GM12878 (cell line): ENCODE data around the gene STARD13. TPM values are rescaled to one million over a fixed set of nuclear protein-coding genes. Genes with fewer than 3 reads are reported as not detected.

Source experiments
- ATAC-seq: fragments of 200-7000 bp; cut with Tn5 transposase; 3 replicates; pipeline ENCODE4 v1.9.1; 2020; ENCODE audit warnings: mild to moderate bottlenecking, moderate library complexity
- BruUV-seq: library from RNA; stranded (reverse); fragments of 400-500 nt; replicated peaks from 2 replicates; lab custom pipeline; 2021; lab: Mats Ljungman, UMichigan
- CTCF ChIA-PET: fragments of 300-600 bp; sonication (Branson Sonifier 250); formaldehyde crosslinking; extraction: SDS; loops from one replicate; lab custom pipeline; 2021; ENCODE audit warnings: inconsistent platforms; lab: Yijun Ruan, JAX
- POLR2A ChIA-PET: fragments of 350-600 bp; formaldehyde crosslinking; extraction: SDS; loops from one replicate; lab custom pipeline; 2021; ENCODE audit warnings: inconsistent platforms; lab: Charles Lee
- RAD21 ChIA-PET: fragments of 300-600 bp; sonication (Branson Sonifier 250); formaldehyde crosslinking; loops from one replicate; lab custom pipeline; 2023; ENCODE audit warnings: antibody characterized with exemption; ENCODE audit not compliant: unreplicated experiment; lab: Charles Lee
- SMC1A ChIA-PET: fragments of 300-600 bp; sonication (Branson Sonifier 250); formaldehyde crosslinking; loops from one replicate; lab custom pipeline; 2023; ENCODE audit not compliant: unreplicated experiment, uncharacterized antibody; lab: Charles Lee
- DNase-seq: peaks from one replicate; pipeline ENCODE4 v3.0.0-alpha.2; 2011; ENCODE audit warnings: low read depth, low spot score
- FAIRE-seq: peaks from 3 replicates; lab custom pipeline; 2011; peaks lifted over from hg19 to GRCh38; lab: Jason Lieb, UNC
- H2AFZ ChIP-seq: 2 replicates; pipeline ENCODE4 v1.6.0; 2011; ENCODE audit warnings: low read depth, low read length, control low read depth; ENCODE audit not compliant: control insufficient read depth
- H3K27ac ChIP-seq: 2 replicates; pipeline ENCODE4 v1.5.1; 2011; ENCODE audit warnings: control low read depth; ENCODE audit not compliant: control insufficient read depth, insufficient read depth
- H3K27me3 ChIP-seq, 2 experiments: replicated peaks in 1 of 2; 2 replicates each; pipeline versions ENCODE4 v1.6.0 to v1.6.1; 2011; ENCODE audit warnings: low read length in 1 of 2; ENCODE audit not compliant: control insufficient read depth in 2 of 2, insufficient read depth in 2 of 2
- H3K36me3 ChIP-seq, 2 experiments: 2 replicates each; pipeline ENCODE4 v1.5.1; 2011; ENCODE audit warnings: low read length in 1 of 2; ENCODE audit not compliant: control insufficient read depth in 2 of 2, insufficient read depth in 2 of 2
- H3K4me1 ChIP-seq: 2 replicates; pipeline ENCODE4 v1.6.1; 2011; ENCODE audit warnings: mild to moderate bottlenecking, low read length, moderate library complexity, mixed read lengths; ENCODE audit not compliant: control insufficient read depth, insufficient read depth
- H3K4me2 ChIP-seq: 2 replicates; pipeline ENCODE4 v1.6.0; 2011; ENCODE audit warnings: control low read depth; ENCODE audit not compliant: control insufficient read depth, insufficient read depth
- H3K4me3 ChIP-seq: fragments of 200-600 bp; sonication (generic); 2 replicates; pipeline ENCODE4 v1.5.1; 2016
- H3K79me2 ChIP-seq: 2 replicates; pipeline ENCODE4 v1.6.0; 2011; ENCODE audit warnings: low read length; ENCODE audit not compliant: control insufficient read depth, insufficient read depth
- H3K9ac ChIP-seq: 2 replicates; pipeline ENCODE4 v1.8.0; 2011; ENCODE audit warnings: low read length, control low read depth, mixed read lengths; ENCODE audit not compliant: control insufficient read depth, insufficient read depth
- H3K9me3 ChIP-seq: replicated peaks from 3 replicates; pipeline ENCODE4 v1.5.1; 2011; ENCODE audit warnings: mild to moderate bottlenecking, low read length; ENCODE audit not compliant: control insufficient read depth, insufficient read depth
- H4K20me1 ChIP-seq: 2 replicates; pipeline ENCODE4 v1.6.0; 2011; ENCODE audit not compliant: control insufficient read depth, insufficient read depth
- CEBPB ChIP-seq, 2 experiments: fragments of 150-350 bp in 1 of 2; IDR thresholded peaks; 2 replicates each; pipeline ENCODE4 v1.6.1; 2012 to 2014; ENCODE audit warnings: low read depth in 2 of 2, low read length in 2 of 2, borderline replicate concordance in 1 of 2, inconsistent platforms in 1 of 2
- EZH2 ChIP-seq: IDR thresholded peaks from 2 replicates; pipeline ENCODE4 v1.6.1; 2012; ENCODE audit warnings: low read depth, mild to moderate bottlenecking, control low read depth, inconsistent platforms, low read length, borderline replicate concordance; ENCODE audit not compliant: control insufficient read depth
- GATAD2B ChIP-seq: fragments of 450-650 bp; conservative IDR thresholded peaks from 2 replicates; pipeline ENCODE4 v1.6.1; 2017; ENCODE audit warnings: low read depth, mild to moderate bottlenecking, moderate library complexity
- NBN ChIP-seq: fragments of 450-650 bp; IDR thresholded peaks from 2 replicates; pipeline ENCODE4 v1.6.1; 2016
- POLR2AphosphoS2 ChIP-seq: IDR thresholded peaks from 2 replicates; pipeline ENCODE4 v1.6.1; 2011; ENCODE audit warnings: low read depth, mild to moderate bottlenecking, low read length, improper control_type of control experiment, moderate library complexity
- PRDM15 ChIP-seq: fragments of 450-650 bp; formaldehyde crosslinking; IDR thresholded peaks from 2 replicates; pipeline ENCODE4 v1.4.0; 2020; ENCODE audit warnings: mild to moderate bottlenecking, moderate library complexity
- RB1 ChIP-seq: fragments of 450-650 bp; formaldehyde crosslinking; IDR thresholded peaks from 2 replicates; pipeline ENCODE4 v1.6.1; 2017; ENCODE audit warnings: mild to moderate bottlenecking, borderline replicate concordance
- SIN3A ChIP-seq: IDR thresholded peaks from 2 replicates; pipeline ENCODE4 v1.6.1; 2012; ENCODE audit warnings: low read depth, low read length, improper control_type of control experiment
- SIX5 ChIP-seq: IDR thresholded peaks from 2 replicates; pipeline ENCODE4 v1.6.1; 2011; ENCODE audit warnings: mild to moderate bottlenecking, low read depth, low read length, moderate library complexity; ENCODE audit not compliant: severe bottlenecking
- SMC3 ChIP-seq: IDR thresholded peaks from 2 replicates; pipeline ENCODE4 v1.6.1; 2011; ENCODE audit warnings: low read length, improper control_type of control experiment, borderline replicate concordance
- ZNF274 ChIP-seq: IDR thresholded peaks from one replicate; pipeline ENCODE4 v1.8.0; 2011; ENCODE audit not compliant: insufficient read length, insufficient read depth
- WGBS: methylation state at CpG from one replicate; pipeline ENCODE4 v1.1.6; 2016; ENCODE audit warnings: low lambda C conversion rate; ENCODE audit not compliant: insufficient replicate concordance, insufficient coverage; ENCODE audit errors: missing lambda C conversion rate; 5-methylcytosine and 5-hydroxymethylcytosine counted together
- in situ Hi-C: fragments of 300-500 bp; cut with MboI; formaldehyde crosslinking; loops from 9 replicates; pipeline ENCODE4 v1.14.3; 2018; ENCODE audit warnings: mixed read lengths
- intact Hi-C: fragments of 100-400 bp; cut with micrococcal nuclease; formaldehyde crosslinking; loops from one replicate; pipeline ENCODE4 v1.14.2; 2022; ENCODE audit not compliant: unreplicated experiment
- polyA plus RNA-seq, 11 experiments: library from polyadenylated mRNA; depleted of rRNA in 4 of 11; unstranded in 6 of 11; stranded (reverse) in 5 of 11; fragments of >200 nt; fragmentation: Nextera tagmentation in 4 of 11; fragmentation: Illumina TruSeq in 1 of 11; extraction: Ambion mirVana in 4 of 11; extraction: Trizol in 1 of 11; gene quantifications; 1 replicate in 1 of 11; 2 replicates in 10 of 11; pipeline versions ENCODE4 v1.2.1 to v1.2.3, GENCODE V29; 2011 to 2016; ENCODE audit warnings: inconsistent platforms in 2 of 11, missing spikeins in 2 of 11, low read depth in 1 of 11
- total RNA-seq, 4 experiments: library from RNA; depleted of rRNA in 3 of 4; stranded (reverse); fragments of >200 nt in 3 of 4; fragmentation: Illumina TruSeq in 1 of 4; extraction: Trizol in 1 of 4; gene quantifications; 2 replicates each; pipeline versions ENCODE4 v1.2.1 to v1.2.3, GENCODE V29; 2013 to 2021
- TF ChIP-seq, protein P1 (sequence below): IDR thresholded peaks from 2 replicates; pipeline ENCODE4 v1.6.1; 2012; ENCODE audit warnings: low read length, inconsistent platforms

Gene STARD13
- total and polyA plus RNA-seq, 10 of the 15 experiments (the other 5 are each of a cell fraction or from before 2014, with no cell fraction given), result 4.0 to 41.6 (median 10.1) TPM

DNA sequence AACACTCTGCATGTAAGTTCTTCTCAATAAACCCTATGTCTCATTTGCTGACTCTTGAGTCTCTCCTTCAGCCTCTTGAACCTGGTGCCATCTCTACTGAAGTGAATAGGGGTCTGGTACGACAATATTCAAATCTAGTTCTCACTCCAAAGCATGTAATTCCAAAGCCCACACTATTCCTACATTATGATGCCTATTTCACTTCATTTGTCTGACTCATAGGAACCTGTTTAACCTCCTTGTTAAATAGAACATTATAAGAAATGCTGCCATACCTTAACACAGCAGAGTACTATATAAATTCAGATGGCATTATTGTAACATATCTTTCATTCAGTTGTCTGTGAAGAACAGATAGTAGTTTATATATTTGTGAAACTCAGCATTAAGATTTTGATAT is 67.1 kb downstream of the STARD13 start (continued):
- TF ChIP-seq SMC3 (no peak), GATAD2B (no peak), CEBPB (IDR thresholded peaks at IDR 0.05; ENCODE audit: borderline replicate concordance in 1 of 2, low read depth in 2 of 2, low read length in 2 of 2) (no peak), NBN (no peak), EZH2 (no peak), RB1 (no peak), SIN3A (no peak)

- RAD21 ChIA-PET, result interaction anchor here (0.9 to 1.2 kb wide), 3 partner anchors 10 to 71 kb away, joined by 3 to 4 read pairs (median 3); no protein-coding TSS in a partner anchor
- no peaks in the 10 kb centered on the region for H3K4me1 ChIP-seq
- no peak overlapping the region for H3K4me2 ChIP-seq
- ATAC-seq (no peak), DNase-seq (no peak), FAIRE-seq (no peak)
- in situ Hi-C loops (no loop called here), intact Hi-C loops (no loop called here)
- H3K36me3 ChIP-seq, result no peaks in the 10 kb centered on the region
- H4K20me1 ChIP-seq, result no peaks in the 10 kb centered on the region
- no TSS peak for BruUV-seq
- no peak overlapping the region for H2AFZ ChIP-seq
- no peak overlapping the region for H3K9ac ChIP-seq
- 96% methylated on average over 4 of the region's 4 CpGs for WGBS
- H3K9me3 ChIP-seq, result no peaks in the 10 kb centered on the region
- H3K4me3 ChIP-seq, result no peak overlapping the region
- no peak overlapping the region for H3K27ac ChIP-seq
- POLR2A ChIA-PET, result interaction anchor here (1.8 kb wide), 1 partner anchor 10 kb away, joined by 6 read pairs; no protein-coding TSS in a partner anchor
- no peaks in the 10 kb centered on the region for H3K27me3 ChIP-seq
- SMC1A ChIA-PET, result interaction anchor here (0.8 to 1.6 kb wide), 5 partner anchors 7 to 72 kb away, joined by 3 to 6 read pairs (median 4); no protein-coding TSS in a partner anchor
- CTCF ChIA-PET, result interaction anchor here (0.7 to 2.2 kb wide), 6 partner anchors 10 to 506 kb away, joined by 3 to 10 read pairs (median 4); no protein-coding TSS in a partner anchor
- H3K79me2 ChIP-seq, result no peaks in the 10 kb centered on the region
- TF ChIP-seq PRDM15 (CRISPR knock-in tag) (no peak), ZNF274 (no peak), SIX5 (no peak), POLR2AphosphoS2 (no peak)
- TF ChIP-seq, protein P1, sequence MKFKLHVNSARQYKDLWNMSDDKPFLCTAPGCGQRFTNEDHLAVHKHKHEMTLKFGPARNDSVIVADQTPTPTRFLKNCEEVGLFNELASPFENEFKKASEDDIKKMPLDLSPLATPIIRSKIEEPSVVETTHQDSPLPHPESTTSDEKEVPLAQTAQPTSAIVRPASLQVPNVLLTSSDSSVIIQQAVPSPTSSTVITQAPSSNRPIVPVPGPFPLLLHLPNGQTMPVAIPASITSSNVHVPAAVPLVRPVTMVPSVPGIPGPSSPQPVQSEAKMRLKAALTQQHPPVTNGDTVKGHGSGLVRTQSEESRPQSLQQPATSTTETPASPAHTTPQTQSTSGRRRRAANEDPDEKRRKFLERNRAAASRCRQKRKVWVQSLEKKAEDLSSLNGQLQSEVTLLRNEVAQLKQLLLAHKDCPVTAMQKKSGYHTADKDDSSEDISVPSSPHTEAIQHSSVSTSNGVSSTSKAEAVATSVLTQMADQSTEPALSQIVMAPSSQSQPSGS, result no peak
Observed at GRCh38 chr13:33218020-33218419, 67.5 kb downstream of the STARD13 start.
